Epithelial cell of proximal tubule (primary cell): ENCODE measurements around the gene NUP155. TPM values are rescaled to one million over a fixed set of nuclear protein-coding genes. Genes with fewer than 3 reads are reported as not detected.
A peak's percentile ranks its signal among the peaks of the same experiment; 100 is the strongest.
"Not testable (repeated sequence)": the region's sequence is repeated elsewhere in the genome, so short reads cannot be mapped to it uniquely, and the experiment has no call there.

ENCODE experiments used
- DNase-seq: peaks from one replicate; pipeline ENCODE4 v3.0.0-alpha.2; 2011; ENCODE audit warnings: low read depth
- H3K4me3 ChIP-seq: 2 replicates; pipeline ENCODE4 v1.5.1; 2011; ENCODE audit warnings: low read depth, mild to moderate bottlenecking, low read length
- total RNA-seq: library from RNA; depleted of rRNA; stranded (reverse); fragments of >200 nt; gene quantifications from 2 replicates; pipeline ENCODE4 v1.2.3, GENCODE V29; 2015
- TF ChIP-seq, protein P1 (sequence below): conservative IDR thresholded peaks from 2 replicates; pipeline ENCODE4 v1.5.1; 2012; ENCODE audit warnings: low read depth, mild to moderate bottlenecking, low read length

Gene NUP155
- total RNA-seq, 1 donor from 2014 or later = 28.4 TPM

DNA sequence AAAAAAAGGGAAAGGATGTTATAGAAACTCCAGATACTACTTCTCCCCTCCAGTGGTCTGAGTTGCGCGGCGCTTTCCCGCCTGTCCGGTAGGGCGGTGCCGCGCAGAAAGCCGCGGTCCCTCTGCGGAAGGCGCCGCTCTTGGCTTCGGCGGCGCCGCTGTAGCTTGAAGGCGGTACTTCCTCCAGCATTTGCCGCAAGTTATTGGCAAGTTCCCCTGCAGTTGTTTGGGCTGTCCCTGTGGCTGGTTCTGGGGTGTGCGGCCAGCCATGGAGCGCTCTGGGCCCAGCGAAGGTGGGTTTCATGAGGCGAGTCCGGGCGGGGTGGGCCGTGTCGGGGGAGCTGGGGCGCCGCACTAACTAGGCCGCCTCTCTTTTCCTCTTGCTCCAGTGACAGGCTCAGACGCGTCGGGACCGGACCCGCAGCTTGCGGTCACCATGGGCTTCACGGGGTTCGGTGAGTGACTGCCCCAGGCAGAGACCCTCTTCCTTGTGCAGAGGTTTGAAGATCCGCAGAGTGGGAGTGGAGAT lies 8.3 kb upstream of the NUP155 start, which contains the start of gene WDR70:
Gene WDR70 (plus strand): TSS at position 219 of the 529 bp plus-strand sequence. CDS start 50 bp downstream, at position 269.
- H3K4me3 ChIP-seq = peak within 1 kb of the TSS; percentile 83
- peak; percentile 26 for DNase-seq
- TF ChIP-seq, protein P1, sequence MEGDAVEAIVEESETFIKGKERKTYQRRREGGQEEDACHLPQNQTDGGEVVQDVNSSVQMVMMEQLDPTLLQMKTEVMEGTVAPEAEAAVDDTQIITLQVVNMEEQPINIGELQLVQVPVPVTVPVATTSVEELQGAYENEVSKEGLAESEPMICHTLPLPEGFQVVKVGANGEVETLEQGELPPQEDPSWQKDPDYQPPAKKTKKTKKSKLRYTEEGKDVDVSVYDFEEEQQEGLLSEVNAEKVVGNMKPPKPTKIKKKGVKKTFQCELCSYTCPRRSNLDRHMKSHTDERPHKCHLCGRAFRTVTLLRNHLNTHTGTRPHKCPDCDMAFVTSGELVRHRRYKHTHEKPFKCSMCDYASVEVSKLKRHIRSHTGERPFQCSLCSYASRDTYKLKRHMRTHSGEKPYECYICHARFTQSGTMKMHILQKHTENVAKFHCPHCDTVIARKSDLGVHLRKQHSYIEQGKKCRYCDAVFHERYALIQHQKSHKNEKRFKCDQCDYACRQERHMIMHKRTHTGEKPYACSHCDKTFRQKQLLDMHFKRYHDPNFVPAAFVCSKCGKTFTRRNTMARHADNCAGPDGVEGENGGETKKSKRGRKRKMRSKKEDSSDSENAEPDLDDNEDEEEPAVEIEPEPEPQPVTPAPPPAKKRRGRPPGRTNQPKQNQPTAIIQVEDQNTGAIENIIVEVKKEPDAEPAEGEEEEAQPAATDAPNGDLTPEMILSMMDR = peak; percentile 54

- DNase-seq, H3K4me3 ChIP-seq: not testable (repeated sequence)
These were observed 7.2 kb upstream of the NUP155 start for GRCh38 chr5:37378066-37378465.

GRCh38 chr5:37375091-37375490 lies 4.2 kb upstream of the NUP155 start:
- TF ChIP-seq, protein P1 = no peak
- no peak overlapping the region for H3K4me3 ChIP-seq
- DNase-seq = no peak

- H3K4me3 ChIP-seq = peak overlapping the region; percentile 94
- DNase-seq = no peak
- TF ChIP-seq, protein P1 = no peak
These were observed 399 bp downstream of the NUP155 start for GRCh38 chr5:37370550-37370863.

DNA sequence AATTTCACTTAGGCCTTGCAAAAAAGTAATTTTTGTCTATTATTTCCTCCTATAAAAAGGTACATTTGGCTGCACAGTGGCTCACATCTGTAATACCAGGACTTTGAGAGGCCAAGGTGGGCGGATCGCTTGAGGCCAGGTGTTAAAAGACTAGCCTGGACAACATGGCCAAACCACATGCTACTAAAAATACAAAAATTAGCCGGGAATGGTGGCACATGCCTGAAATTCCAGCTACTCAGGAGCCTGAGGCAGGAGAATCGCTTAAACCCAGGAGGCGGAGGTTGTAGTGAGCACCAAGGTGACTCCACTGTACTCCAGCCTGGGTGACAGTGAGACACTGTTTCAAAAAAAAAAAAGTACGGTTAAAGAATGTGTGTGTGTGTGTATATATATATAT lies 15.7 kb downstream of the NUP155 start:
- TF ChIP-seq, protein P1 = no peak
- H3K4me3 ChIP-seq = no peak overlapping the region
- no peak for DNase-seq

GRCh38 chr5:37342741-37343140 lies 28.2 kb downstream of the NUP155 start:
- not testable (repeated sequence) for H3K4me3 ChIP-seq, DNase-seq

- not testable (repeated sequence) for DNase-seq
These were observed 36.2 kb downstream of the NUP155 start for GRCh38 chr5:37334754-37335153.

DNA sequence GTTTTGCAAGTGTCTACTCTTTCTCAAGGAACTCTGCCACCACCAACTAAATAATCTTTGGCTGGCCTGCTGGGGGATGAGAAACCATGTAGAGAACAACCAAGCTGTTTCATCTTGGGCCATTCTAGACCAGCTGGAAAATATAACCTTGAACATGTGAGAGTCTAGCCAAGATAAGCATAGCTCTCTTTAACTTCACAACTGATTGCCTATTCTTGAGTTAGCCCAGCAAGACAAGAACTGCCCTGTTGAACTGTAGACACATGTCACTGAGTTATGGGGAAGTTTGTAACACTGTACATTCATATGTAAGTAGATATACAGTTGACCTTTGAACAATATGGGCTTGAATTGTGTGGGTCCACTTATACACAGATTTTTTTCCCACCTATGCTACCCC lies 44.4 kb downstream of the NUP155 start:
- H3K4me3 ChIP-seq = no peak overlapping the region
- DNase-seq = no peak
- TF ChIP-seq, protein P1 = no peak

More at GRCh38 chr5:37334754-37335153, 36.2 kb downstream of the NUP155 start:
- H3K4me3 ChIP-seq = not testable (repeated sequence)

DNA sequence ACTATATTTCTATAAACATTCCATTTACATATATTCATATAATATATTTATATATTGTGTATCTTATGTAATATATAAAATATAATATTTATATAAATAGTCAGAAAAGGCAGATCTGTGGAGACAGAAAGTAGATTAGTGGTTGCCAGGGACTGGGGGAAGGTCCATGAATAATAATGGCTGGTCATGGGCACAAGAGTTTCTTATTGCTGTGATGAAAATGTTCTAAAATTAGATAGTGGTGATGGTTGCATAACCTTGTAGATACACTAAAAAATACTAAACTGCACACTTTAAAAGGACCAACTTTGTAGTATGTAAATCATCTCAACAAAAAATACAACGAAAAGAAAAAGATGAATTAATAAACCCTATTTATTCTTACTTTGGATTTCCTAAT lies 47.3 kb downstream of the NUP155 start:
- DNase-seq = no peak
- H3K4me3 ChIP-seq = no peak overlapping the region
- TF ChIP-seq, protein P1 = no peak
